Vagina (tissue), 2 donors: ENCODE results near the gene EAF2.

Experiments
- CTCF ChIP-seq, 3 experiments: fragments of 450-650 bp in 2 of 3; fragments of 200-600 bp in 1 of 3; sonication (generic) in 1 of 3; IDR thresholded peaks; one replicate each; pipeline ENCODE4 v1.5.1; 2017 to 2019; ENCODE audit warnings: antibody characterized with exemption in 3 of 3, mild to moderate bottlenecking in 2 of 3, moderate library complexity in 2 of 3
- POLR2AphosphoS5 ChIP-seq, 2 donors: sonication (generic); formaldehyde crosslinking; IDR thresholded peaks; one replicate each; pipeline ENCODE4 v1.9.0; 2017; ENCODE audit warnings: antibody characterized with exemption in 2 of 2, mild to moderate bottlenecking in 2 of 2, low read depth in 1 of 2; ENCODE audit not compliant: insufficient read depth in 1 of 2

- TF ChIP-seq CTCF (IDR thresholded peaks at IDR 0.05) (no peak), POLR2AphosphoS5 (IDR thresholded peaks at IDR 0.05; ENCODE audit: insufficient read depth in 1 of 2, low read depth in 1 of 2) (no peak)
These were observed 60.7 kb downstream of the EAF2 start for GRCh38 chr3:121895736-121896135.
